WTC11 (cell line): ENCODE data around the gene STK39. TPM values are rescaled to one million over a fixed set of nuclear protein-coding genes. Genes with fewer than 3 reads are reported as not detected.

ENCODE experiments used
- ATAC-seq: fragments of 200-7000 bp; cut with Tn5 transposase; 2 replicates; pipeline ENCODE4 v1.10.0; 2021; ENCODE audit warnings: mild to moderate bottlenecking, moderate library complexity
- CTCF ChIA-PET: fragments of 300-600 bp; sonication (Branson Sonifier 250); formaldehyde crosslinking; loops from one replicate; lab custom pipeline; 2021; ENCODE audit warnings: antibody characterized with exemption; lab: Charles Lee
- POLR2A ChIA-PET: fragments of 350-600 bp; sonication (Branson Sonifier 250); formaldehyde crosslinking; loops from one replicate; lab custom pipeline; 2021; ENCODE audit warnings: antibody characterized with exemption; lab: Charles Lee
- DNase-seq: peaks from one replicate; pipeline ENCODE4 v3.0.0; 2021; ENCODE audit warnings: low spot score
- H3K27ac Mint-ChIP-seq: 2 replicates; pipeline ENCODE4 v1.8.0; 2021; ENCODE audit warnings: mixed read lengths
- H3K27me3 Mint-ChIP-seq: 2 replicates; pipeline ENCODE4 v1.8.0; 2021; ENCODE audit warnings: low read depth, mild to moderate bottlenecking, moderate library complexity, mixed read lengths
- H3K36me3 Mint-ChIP-seq: 2 replicates; pipeline ENCODE4 v1.8.0; 2021; ENCODE audit warnings: mixed read lengths
- H3K4me1 Mint-ChIP-seq: 2 replicates; pipeline ENCODE4 v1.8.0; 2022; ENCODE audit warnings: mixed read lengths
- H3K4me3 Mint-ChIP-seq: 2 replicates; pipeline ENCODE4 v1.8.0; 2021; ENCODE audit warnings: mild to moderate bottlenecking, moderate library complexity, mixed read lengths
- H3K9me3 Mint-ChIP-seq: 2 replicates; pipeline ENCODE4 v1.8.0; 2021; ENCODE audit warnings: mixed read lengths
- ETV6 ChIP-seq: sonication (generic); formaldehyde crosslinking; IDR thresholded peaks from 2 replicates; pipeline ENCODE4 v1.8.1; 2022; ENCODE audit warnings: mild to moderate bottlenecking, missing genetic modification reagents
- GRHL2 ChIP-seq: fragments of 250-450 bp; sonication (Bioruptor Pico); IDR thresholded peaks from 2 replicates; pipeline ENCODE4 v1.8.0; 2022; ENCODE audit warnings: mild to moderate bottlenecking, moderate library complexity; ENCODE audit not compliant: insufficient replicate concordance, severe bottlenecking
- JAZF1 ChIP-seq: fragments of 250-450 bp; sonication (Bioruptor Pico); IDR thresholded peaks from 2 replicates; pipeline ENCODE4 v1.9.0; 2021; ENCODE audit warnings: moderate library complexity, mild to moderate bottlenecking, inconsistent platforms
- JUN ChIP-seq: sonication (generic); formaldehyde crosslinking; IDR thresholded peaks from 2 replicates; pipeline ENCODE4 v1.8.0; 2023; ENCODE audit warnings: mild to moderate bottlenecking, missing genetic modification reagents
- KAT7 ChIP-seq: sonication (generic); formaldehyde crosslinking; IDR thresholded peaks from 2 replicates; pipeline ENCODE4 v1.8.1; 2023; ENCODE audit warnings: missing genetic modification reagents, mild to moderate bottlenecking, borderline replicate concordance
- NFE2L1 ChIP-seq: sonication (generic); formaldehyde crosslinking; IDR thresholded peaks from 2 replicates; pipeline ENCODE4 v1.8.1; 2023; ENCODE audit warnings: missing genetic modification reagents
- TEAD1 ChIP-seq: sonication (generic); formaldehyde crosslinking; IDR thresholded peaks from 2 replicates; pipeline ENCODE4 v1.8.0; 2022; ENCODE audit warnings: mild to moderate bottlenecking, missing genetic modification reagents
- total RNA-seq: library from RNA; stranded (reverse); gene quantifications from 3 replicates; pipeline ENCODE4 v1.2.3, GENCODE V29; 2021
- TF ChIP-seq, protein P1 (sequence below): fragments of 250-450 bp; sonication (Bioruptor Pico); IDR thresholded peaks from 2 replicates; pipeline ENCODE4 v2.1.2; 2022; ENCODE audit warnings: mild to moderate bottlenecking, moderate library complexity
- TF ChIP-seq, protein P2 (sequence below): sonication (generic); formaldehyde crosslinking; conservative IDR thresholded peaks from 2 replicates; pipeline ENCODE4 v1.8.1; 2022; ENCODE audit warnings: mild to moderate bottlenecking, missing genetic modification reagents
- TF ChIP-seq, protein P3 (sequence below): sonication (generic); formaldehyde crosslinking; IDR thresholded peaks from 2 replicates; pipeline ENCODE4 v1.8.0; 2022; ENCODE audit warnings: missing genetic modification reagents
- TF ChIP-seq, protein P4 (sequence below): fragments of 250-450 bp; sonication (Bioruptor Pico); IDR thresholded peaks from 2 replicates; pipeline ENCODE4 v1.9.0; 2021; ENCODE audit warnings: mild to moderate bottlenecking, borderline replicate concordance
- TF ChIP-seq, protein P5 (sequence below): sonication (generic); formaldehyde crosslinking; IDR thresholded peaks from 2 replicates; pipeline ENCODE4 v1.8.1; 2023; ENCODE audit warnings: mild to moderate bottlenecking, missing genetic modification reagents

STK39 gene
- total RNA-seq, 1 experiment from 2014 or later, result 20.5 TPM

DNA sequence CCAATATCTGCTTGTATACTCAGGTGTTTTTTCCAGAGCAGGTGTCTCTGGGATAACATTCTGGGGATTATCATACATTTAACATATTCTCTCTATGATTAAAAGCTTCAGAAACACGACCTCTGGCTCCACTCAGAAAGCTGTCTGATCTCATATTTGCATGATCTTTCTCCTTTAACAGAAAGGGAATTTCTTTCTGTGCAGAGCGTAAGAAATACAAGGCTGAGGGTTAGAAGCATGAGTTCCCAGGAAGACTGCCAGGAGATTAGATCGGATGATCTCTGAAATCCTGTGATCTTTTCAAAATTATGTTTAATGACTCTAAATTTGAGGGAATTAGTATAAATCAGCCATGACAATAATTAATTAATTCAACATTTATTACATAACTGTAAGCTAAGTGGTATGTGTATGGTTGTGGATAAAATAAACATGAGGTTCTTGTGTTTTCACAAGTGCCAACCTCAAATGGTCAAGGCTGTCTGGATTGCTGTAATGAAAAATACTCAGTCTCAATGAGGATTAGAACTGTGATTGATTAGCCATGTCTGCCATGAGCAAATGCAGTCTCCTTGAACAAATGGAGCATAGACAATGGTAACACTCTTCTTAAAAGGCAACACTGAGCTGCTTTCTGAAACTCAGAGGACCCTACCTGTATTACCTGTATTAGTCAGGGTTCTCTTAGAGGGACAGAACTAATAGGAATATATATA lies 304.9 kb downstream of the STK39 start (continued):
- TF ChIP-seq JUN (CRISPR knock-in tag), result no peak
- TF ChIP-seq, protein P1, sequence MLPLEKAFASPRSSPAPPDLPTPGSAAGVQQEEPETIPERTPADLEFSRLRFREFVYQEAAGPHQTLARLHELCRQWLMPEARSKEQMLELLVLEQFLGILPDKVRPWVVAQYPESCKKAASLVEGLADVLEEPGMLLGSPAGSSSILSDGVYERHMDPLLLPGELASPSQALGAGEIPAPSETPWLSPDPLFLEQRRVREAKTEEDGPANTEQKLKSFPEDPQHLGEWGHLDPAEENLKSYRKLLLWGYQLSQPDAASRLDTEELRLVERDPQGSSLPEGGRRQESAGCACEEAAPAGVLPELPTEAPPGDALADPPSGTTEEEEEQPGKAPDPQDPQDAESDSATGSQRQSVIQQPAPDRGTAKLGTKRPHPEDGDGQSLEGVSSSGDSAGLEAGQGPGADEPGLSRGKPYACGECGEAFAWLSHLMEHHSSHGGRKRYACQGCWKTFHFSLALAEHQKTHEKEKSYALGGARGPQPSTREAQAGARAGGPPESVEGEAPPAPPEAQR (CRISPR knock-in tag), result no peak
- TF ChIP-seq, protein P2, sequence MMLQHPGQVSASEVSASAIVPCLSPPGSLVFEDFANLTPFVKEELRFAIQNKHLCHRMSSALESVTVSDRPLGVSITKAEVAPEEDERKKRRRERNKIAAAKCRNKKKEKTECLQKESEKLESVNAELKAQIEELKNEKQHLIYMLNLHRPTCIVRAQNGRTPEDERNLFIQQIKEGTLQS (CRISPR knock-in tag), result no peak
- TF ChIP-seq, protein P3, sequence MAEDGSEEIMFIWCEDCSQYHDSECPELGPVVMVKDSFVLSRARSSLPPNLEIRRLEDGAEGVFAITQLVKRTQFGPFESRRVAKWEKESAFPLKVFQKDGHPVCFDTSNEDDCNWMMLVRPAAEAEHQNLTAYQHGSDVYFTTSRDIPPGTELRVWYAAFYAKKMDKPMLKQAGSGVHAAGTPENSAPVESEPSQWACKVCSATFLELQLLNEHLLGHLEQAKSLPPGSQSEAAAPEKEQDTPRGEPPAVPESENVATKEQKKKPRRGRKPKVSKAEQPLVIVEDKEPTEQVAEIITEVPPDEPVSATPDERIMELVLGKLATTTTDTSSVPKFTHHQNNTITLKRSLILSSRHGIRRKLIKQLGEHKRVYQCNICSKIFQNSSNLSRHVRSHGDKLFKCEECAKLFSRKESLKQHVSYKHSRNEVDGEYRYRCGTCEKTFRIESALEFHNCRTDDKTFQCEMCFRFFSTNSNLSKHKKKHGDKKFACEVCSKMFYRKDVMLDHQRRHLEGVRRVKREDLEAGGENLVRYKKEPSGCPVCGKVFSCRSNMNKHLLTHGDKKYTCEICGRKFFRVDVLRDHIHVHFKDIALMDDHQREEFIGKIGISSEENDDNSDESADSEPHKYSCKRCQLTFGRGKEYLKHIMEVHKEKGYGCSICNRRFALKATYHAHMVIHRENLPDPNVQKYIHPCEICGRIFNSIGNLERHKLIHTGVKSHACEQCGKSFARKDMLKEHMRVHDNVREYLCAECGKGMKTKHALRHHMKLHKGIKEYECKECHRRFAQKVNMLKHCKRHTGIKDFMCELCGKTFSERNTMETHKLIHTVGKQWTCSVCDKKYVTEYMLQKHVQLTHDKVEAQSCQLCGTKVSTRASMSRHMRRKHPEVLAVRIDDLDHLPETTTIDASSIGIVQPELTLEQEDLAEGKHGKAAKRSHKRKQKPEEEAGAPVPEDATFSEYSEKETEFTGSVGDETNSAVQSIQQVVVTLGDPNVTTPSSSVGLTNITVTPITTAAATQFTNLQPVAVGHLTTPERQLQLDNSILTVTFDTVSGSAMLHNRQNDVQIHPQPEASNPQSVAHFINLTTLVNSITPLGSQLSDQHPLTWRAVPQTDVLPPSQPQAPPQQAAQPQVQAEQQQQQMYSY (CRISPR knock-in tag), result no peak
- TF ChIP-seq, protein P4, sequence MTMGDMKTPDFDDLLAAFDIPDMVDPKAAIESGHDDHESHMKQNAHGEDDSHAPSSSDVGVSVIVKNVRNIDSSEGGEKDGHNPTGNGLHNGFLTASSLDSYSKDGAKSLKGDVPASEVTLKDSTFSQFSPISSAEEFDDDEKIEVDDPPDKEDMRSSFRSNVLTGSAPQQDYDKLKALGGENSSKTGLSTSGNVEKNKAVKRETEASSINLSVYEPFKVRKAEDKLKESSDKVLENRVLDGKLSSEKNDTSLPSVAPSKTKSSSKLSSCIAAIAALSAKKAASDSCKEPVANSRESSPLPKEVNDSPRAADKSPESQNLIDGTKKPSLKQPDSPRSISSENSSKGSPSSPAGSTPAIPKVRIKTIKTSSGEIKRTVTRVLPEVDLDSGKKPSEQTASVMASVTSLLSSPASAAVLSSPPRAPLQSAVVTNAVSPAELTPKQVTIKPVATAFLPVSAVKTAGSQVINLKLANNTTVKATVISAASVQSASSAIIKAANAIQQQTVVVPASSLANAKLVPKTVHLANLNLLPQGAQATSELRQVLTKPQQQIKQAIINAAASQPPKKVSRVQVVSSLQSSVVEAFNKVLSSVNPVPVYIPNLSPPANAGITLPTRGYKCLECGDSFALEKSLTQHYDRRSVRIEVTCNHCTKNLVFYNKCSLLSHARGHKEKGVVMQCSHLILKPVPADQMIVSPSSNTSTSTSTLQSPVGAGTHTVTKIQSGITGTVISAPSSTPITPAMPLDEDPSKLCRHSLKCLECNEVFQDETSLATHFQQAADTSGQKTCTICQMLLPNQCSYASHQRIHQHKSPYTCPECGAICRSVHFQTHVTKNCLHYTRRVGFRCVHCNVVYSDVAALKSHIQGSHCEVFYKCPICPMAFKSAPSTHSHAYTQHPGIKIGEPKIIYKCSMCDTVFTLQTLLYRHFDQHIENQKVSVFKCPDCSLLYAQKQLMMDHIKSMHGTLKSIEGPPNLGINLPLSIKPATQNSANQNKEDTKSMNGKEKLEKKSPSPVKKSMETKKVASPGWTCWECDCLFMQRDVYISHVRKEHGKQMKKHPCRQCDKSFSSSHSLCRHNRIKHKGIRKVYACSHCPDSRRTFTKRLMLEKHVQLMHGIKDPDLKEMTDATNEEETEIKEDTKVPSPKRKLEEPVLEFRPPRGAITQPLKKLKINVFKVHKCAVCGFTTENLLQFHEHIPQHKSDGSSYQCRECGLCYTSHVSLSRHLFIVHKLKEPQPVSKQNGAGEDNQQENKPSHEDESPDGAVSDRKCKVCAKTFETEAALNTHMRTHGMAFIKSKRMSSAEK (CRISPR knock-in tag), result no peak
- no peak for TF ChIP-seq JAZF1
- TF ChIP-seq NFE2L1, result no peak
- TF ChIP-seq KAT7 (CRISPR knock-in tag), result no peak
- TF ChIP-seq TEAD1 (CRISPR knock-in tag), result no peak

DNA sequence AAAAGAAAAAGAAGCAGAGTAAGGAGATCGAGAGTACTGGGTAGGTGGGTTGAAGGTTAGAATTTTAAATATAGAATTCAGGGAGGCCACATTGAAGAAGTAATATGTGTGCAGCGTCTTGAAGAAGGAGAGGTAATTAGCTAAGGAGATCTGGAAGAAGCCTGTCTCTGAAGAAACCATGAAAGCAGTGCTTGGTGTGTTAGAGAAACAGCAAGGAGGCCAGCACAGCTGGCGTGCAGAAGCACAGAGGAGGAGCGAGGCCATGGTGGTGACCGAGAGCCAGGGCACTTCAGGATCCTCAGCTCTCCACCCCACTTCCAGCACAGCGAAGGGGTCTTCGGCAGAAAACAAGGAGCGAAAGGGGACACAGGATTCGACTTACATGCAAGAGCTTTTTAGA lies 305.8 kb downstream of the STK39 start:
- ChIA-PET CTCF (interaction anchor here (1.0 kb wide), 1 partner anchor 1041 kb away, joined by 3 read pairs; no protein-coding TSS in a partner anchor), POLR2A (no interaction called here)
- Mint-ChIP-seq H3K27me3 (no peaks in the 10 kb centered on the region), H3K4me3 (no peak overlapping the region), H3K36me3 (no peaks in the 10 kb centered on the region), H3K4me1 (peaks cover 13% of the 10 kb centered on the region), H3K27ac (peak overlapping the region; percentile 7; the same call in 1 of the 2 replicates), H3K9me3 (peaks cover 13% of the 10 kb centered on the region)
- no peak for TF ChIP-seq ETV6 (CRISPR knock-in tag)
- TF ChIP-seq, protein P5, sequence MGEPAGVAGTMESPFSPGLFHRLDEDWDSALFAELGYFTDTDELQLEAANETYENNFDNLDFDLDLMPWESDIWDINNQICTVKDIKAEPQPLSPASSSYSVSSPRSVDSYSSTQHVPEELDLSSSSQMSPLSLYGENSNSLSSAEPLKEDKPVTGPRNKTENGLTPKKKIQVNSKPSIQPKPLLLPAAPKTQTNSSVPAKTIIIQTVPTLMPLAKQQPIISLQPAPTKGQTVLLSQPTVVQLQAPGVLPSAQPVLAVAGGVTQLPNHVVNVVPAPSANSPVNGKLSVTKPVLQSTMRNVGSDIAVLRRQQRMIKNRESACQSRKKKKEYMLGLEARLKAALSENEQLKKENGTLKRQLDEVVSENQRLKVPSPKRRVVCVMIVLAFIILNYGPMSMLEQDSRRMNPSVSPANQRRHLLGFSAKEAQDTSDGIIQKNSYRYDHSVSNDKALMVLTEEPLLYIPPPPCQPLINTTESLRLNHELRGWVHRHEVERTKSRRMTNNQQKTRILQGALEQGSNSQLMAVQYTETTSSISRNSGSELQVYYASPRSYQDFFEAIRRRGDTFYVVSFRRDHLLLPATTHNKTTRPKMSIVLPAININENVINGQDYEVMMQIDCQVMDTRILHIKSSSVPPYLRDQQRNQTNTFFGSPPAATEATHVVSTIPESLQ (CRISPR knock-in tag), result no peak
- TF ChIP-seq GRHL2 (CRISPR knock-in tag), result no peak
- ATAC-seq (no peak), DNase-seq (no peak)
